Thymus (tissue), 11 donors: ENCODE results near the gene TEN1. TPM values are rescaled to one million over a fixed set of nuclear protein-coding genes. Genes with fewer than 3 reads are reported as not detected.
"Not testable (repeated sequence)": the region's sequence is repeated elsewhere in the genome, so short reads cannot be mapped to it uniquely, and the experiment has no call there.

ENCODE experiments used
- DNase-seq, 9 donors: peaks; one replicate each; pipeline ENCODE4 v3.0.0-alpha.2; 2013; ENCODE audit warnings: low spot score in 9 of 9, low read depth in 6 of 9, missing footprints in 1 of 9
- H3K27ac ChIP-seq, 2 donors: one replicate each; pipeline ENCODE4 v1.5.1; 2013; ENCODE audit warnings: control low read depth in 1 of 2, low read depth in 1 of 2, low read length in 1 of 2, mild to moderate bottlenecking in 1 of 2, moderate library complexity in 1 of 2
- H3K27me3 ChIP-seq, 2 donors: one replicate each; pipeline ENCODE4 v1.5.1; 2013; ENCODE audit warnings: low read length in 1 of 2; ENCODE audit not compliant: control insufficient read depth in 2 of 2, insufficient read depth in 1 of 2
- H3K36me3 ChIP-seq, 2 donors: one replicate each; pipeline ENCODE4 v1.5.1; 2013; ENCODE audit warnings: low read length in 1 of 2, mild to moderate bottlenecking in 1 of 2, moderate library complexity in 1 of 2; ENCODE audit not compliant: control insufficient read depth in 2 of 2, insufficient read depth in 2 of 2
- H3K4me1 ChIP-seq, 2 donors: one replicate each; pipeline ENCODE4 v1.5.1; 2013; ENCODE audit warnings: low read length in 2 of 2; ENCODE audit not compliant: control insufficient read depth in 2 of 2, insufficient read depth in 2 of 2
- H3K4me3 ChIP-seq, 2 donors: one replicate each; pipeline ENCODE4 v1.5.1; 2013; ENCODE audit warnings: low read length in 2 of 2, control low read depth in 1 of 2, mild to moderate bottlenecking in 1 of 2
- H3K9me3 ChIP-seq, 2 donors: one replicate each; pipeline ENCODE4 v1.5.1; 2013; ENCODE audit warnings: low read length in 1 of 2, mild to moderate bottlenecking in 1 of 2; ENCODE audit not compliant: control insufficient read depth in 2 of 2, insufficient read depth in 1 of 2
- WGBS: extraction: QIAGEN DNeasy Blood & Tissue Kit; methylation state at CpG from one replicate; pipeline ENCODE4 v1.1.7; 2013; 5-methylcytosine and 5-hydroxymethylcytosine counted together
- polyA plus RNA-seq: library from polyadenylated mRNA; stranded (reverse); fragments of 200-250 nt; gene quantifications from one replicate; pipeline ENCODE4 v1.2.3, GENCODE V29; 2013
- total RNA-seq: library from RNA; stranded (reverse); fragments of 120-200 nt; gene quantifications from one replicate; pipeline ENCODE4 v1.2.4, GENCODE V29; 2013
- donor health status: healthy.

Gene TEN1
- total and polyA plus RNA-seq, 2 donors = 10.4 to 18.2 TPM

GRCh38 chr17:75943491-75943890, 35.5 kb upstream of the TEN1 start:
- Histone ChIP-seq H3K36me3 (peaks cover 19 to 28% of the 10 kb centered on the region in 2 donors), H3K27me3 (no peaks in the 10 kb centered on the region), H3K4me3 (no peak overlapping the region), H3K9me3 (no peaks in the 10 kb centered on the region), H3K4me1 (peaks cover 10 to 11% of the 10 kb centered on the region in 2 donors), H3K27ac (no peak overlapping the region)
- WGBS = 95% methylated on average over 1 of the region's 1 CpG
- DNase-seq = no peak

GRCh38 chr17:75945211-75945610, 33.8 kb upstream of the TEN1 start:
- H3K27ac ChIP-seq = no peak overlapping the region
- H3K9me3 ChIP-seq = no peaks in the 10 kb centered on the region
- 94% methylated on average over 2 of the region's 2 CpGs for WGBS
- no peak overlapping the region for H3K4me3 ChIP-seq
- peaks cover 32 to 45% of the 10 kb centered on the region in 2 donors for H3K36me3 ChIP-seq
- H3K27me3 ChIP-seq = no peaks in the 10 kb centered on the region
- peaks cover 8 to 10% of the 10 kb centered on the region in 2 donors for H3K4me1 ChIP-seq
- DNase-seq = no peak

- 98% methylated on average over 6 of the region's 6 CpGs for WGBS
- Histone ChIP-seq H3K4me3 (no peak overlapping the region), H3K27ac (no peak overlapping the region), H3K4me1 (no peaks in the 10 kb centered on the region), H3K36me3 (peaks cover 68 to 89% of the 10 kb centered on the region in 2 donors), H3K27me3 (no peaks in the 10 kb centered on the region), H3K9me3 (no peaks in the 10 kb centered on the region)
- no peak for DNase-seq
Measured at GRCh38 chr17:75950421-75950820, 28.6 kb upstream of the TEN1 start.

- WGBS = 90% methylated on average over 8 of the region's 8 CpGs
- DNase-seq = no peak
- H3K4me1 ChIP-seq = no peaks in the 10 kb centered on the region
Measured at GRCh38 chr17:75950855-75951554, 28.0 kb upstream of the TEN1 start.

GRCh38 chr17:75959051-75959838, 19.8 kb upstream of the TEN1 start:
- H3K9me3 ChIP-seq = no peaks in the 10 kb centered on the region
- no peak overlapping the region for H3K27ac ChIP-seq
- 95% methylated on average over 8 of the region's 8 CpGs for WGBS
- H3K4me1 ChIP-seq = no peaks in the 10 kb centered on the region
- peaks cover 24% of the 10 kb centered on the region in 2 donors for H3K36me3 ChIP-seq
- DNase-seq = no peak
- no peak overlapping the region for H3K4me3 ChIP-seq
- no peaks in the 10 kb centered on the region for H3K27me3 ChIP-seq

More at GRCh38 chr17:75950855-75951554, 28.0 kb upstream of the TEN1 start:
- no peak overlapping the region for H3K27ac ChIP-seq
- no peak overlapping the region for H3K4me3 ChIP-seq
- H3K36me3 ChIP-seq = peaks cover 70 to 90% of the 10 kb centered on the region in 2 donors
- H3K27me3 ChIP-seq = no peaks in the 10 kb centered on the region
- no peaks in the 10 kb centered on the region for H3K9me3 ChIP-seq

- H3K9me3 ChIP-seq = no peaks in the 10 kb centered on the region
- no peak for DNase-seq
- H3K27ac ChIP-seq = no peak overlapping the region
- H3K36me3 ChIP-seq = peaks cover 16 to 21% of the 10 kb centered on the region in 2 donors
- 98% methylated on average over 11 of the region's 11 CpGs for WGBS
- H3K4me3 ChIP-seq = no peak overlapping the region
- H3K27me3 ChIP-seq = no peaks in the 10 kb centered on the region
- H3K4me1 ChIP-seq = no peaks in the 10 kb centered on the region
Measured at GRCh38 chr17:75959839-75960511, 19.1 kb upstream of the TEN1 start.

GRCh38 chr17:75965468-75965867, 13.6 kb upstream of the TEN1 start:
- H3K4me3 ChIP-seq = no peak overlapping the region
- no peaks in the 10 kb centered on the region for H3K27me3 ChIP-seq
- DNase-seq = no peak
- no peaks in the 10 kb centered on the region for H3K4me1 ChIP-seq
- H3K9me3 ChIP-seq = no peaks in the 10 kb centered on the region
- 98% methylated on average over 6 of the region's 6 CpGs for WGBS
- peaks cover 0 to 8% of the 10 kb centered on the region in 2 donors for H3K36me3 ChIP-seq
- no peak overlapping the region for H3K27ac ChIP-seq

- H3K4me1 ChIP-seq, DNase-seq, H3K4me3 ChIP-seq, H3K9me3 ChIP-seq, H3K27ac ChIP-seq, H3K27me3 ChIP-seq: not testable (repeated sequence)
- H3K36me3 ChIP-seq = peaks cover 6 to 24% of the 10 kb centered on the region in 2 donors
- WGBS = 95% methylated on average over 10 of the region's 10 CpGs
Measured at GRCh38 chr17:75969044-75969443, 10.0 kb upstream of the TEN1 start.

- H3K27me3 ChIP-seq = no peaks in the 10 kb centered on the region
- H3K36me3 ChIP-seq = peaks cover 6 to 24% of the 10 kb centered on the region in 2 donors
- no peaks in the 10 kb centered on the region for H3K9me3 ChIP-seq
- 83% methylated on average over 4 of the region's 4 CpGs for WGBS
- DNase-seq = no peak
- no peak overlapping the region for H3K4me3 ChIP-seq
- H3K27ac ChIP-seq = no peak overlapping the region
- H3K4me1 ChIP-seq = no peaks in the 10 kb centered on the region
Measured at GRCh38 chr17:75970011-75970523, 9.0 kb upstream of the TEN1 start.
